Adrenal gland (tissue), 5 donors: ENCODE results near the gene POLR1A.

Source experiments
- CTCF ChIP-seq, 6 experiments: fragments of 450-650 bp in 4 of 6; fragments of 200-600 bp in 2 of 6; sonication (generic) in 1 of 6; IDR thresholded peaks; 1 replicate in 5 of 6; 2 replicates in 1 of 6; pipeline versions ENCODE4 v1.5.1 to v1.8.0; 2016 to 2021; ENCODE audit warnings: antibody characterized with exemption in 6 of 6, mild to moderate bottlenecking in 2 of 6, moderate library complexity in 1 of 6
- POLR2A ChIP-seq, 2 donors: fragments of 450-650 bp; IDR thresholded peaks; one replicate each; pipeline ENCODE4 v1.6.1; 2017; ENCODE audit warnings: antibody characterized with exemption in 2 of 2, mild to moderate bottlenecking in 2 of 2, moderate library complexity in 1 of 2
- donor health status: DM: no; HTN: no; CAD: no.

GRCh38 chr2:86050301-86050700 lies 55.4 kb downstream of the POLR1A start:
- TF ChIP-seq CTCF (IDR thresholded peaks at IDR 0.05) (no peak), POLR2A (IDR thresholded peaks at IDR 0.05) (no peak)
